ENCODE data around the gene FCHO2.

Gene FCHO2

DNA sequence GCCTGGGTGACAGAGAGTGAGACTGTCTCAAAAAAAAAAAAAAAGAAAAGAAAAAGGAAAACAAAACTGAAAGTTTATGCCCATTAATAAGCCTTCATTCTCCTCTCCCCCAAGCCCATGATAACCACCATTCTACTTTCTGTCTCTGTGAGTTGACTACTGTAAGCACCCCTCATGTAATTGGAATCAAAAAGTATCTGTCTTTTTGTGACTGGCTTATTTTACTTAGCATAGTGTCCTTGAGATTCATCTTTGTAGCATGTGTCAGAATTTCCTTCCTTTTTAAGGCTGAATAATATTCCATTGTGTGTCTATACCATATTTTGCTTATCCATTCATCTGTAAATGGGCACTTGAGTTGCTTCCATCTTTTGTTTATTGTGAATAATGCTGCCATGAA, 150.5 kb downstream of the FCHO2 start:
- no peak for DNase-seq (ENCODE audit: low spot score)
- TF ChIP-seq CTCF (IDR thresholded peaks at IDR 0.05): no peak
- no peak overlapping the region for H3K4me3 ChIP-seq
- H3K27ac ChIP-seq: no peak overlapping the region

GRCh38 chr5:73110190-73110589, 154.3 kb downstream of the FCHO2 start:
- DNase-seq (ENCODE audit: low spot score): no peak
- Histone ChIP-seq H3K27ac (no peak overlapping the region), H3K4me3 (no peak overlapping the region)
- TF ChIP-seq CTCF (IDR thresholded peaks at IDR 0.05): no peak

- DNase-seq (ENCODE audit: low spot score): no peak
- H3K27ac ChIP-seq: no peak overlapping the region
- no peak overlapping the region for H3K4me3 ChIP-seq
- TF ChIP-seq CTCF (IDR thresholded peaks at IDR 0.05): no peak
These were observed 155.7 kb downstream of the FCHO2 start for GRCh38 chr5:73111536-73111935.

DNA sequence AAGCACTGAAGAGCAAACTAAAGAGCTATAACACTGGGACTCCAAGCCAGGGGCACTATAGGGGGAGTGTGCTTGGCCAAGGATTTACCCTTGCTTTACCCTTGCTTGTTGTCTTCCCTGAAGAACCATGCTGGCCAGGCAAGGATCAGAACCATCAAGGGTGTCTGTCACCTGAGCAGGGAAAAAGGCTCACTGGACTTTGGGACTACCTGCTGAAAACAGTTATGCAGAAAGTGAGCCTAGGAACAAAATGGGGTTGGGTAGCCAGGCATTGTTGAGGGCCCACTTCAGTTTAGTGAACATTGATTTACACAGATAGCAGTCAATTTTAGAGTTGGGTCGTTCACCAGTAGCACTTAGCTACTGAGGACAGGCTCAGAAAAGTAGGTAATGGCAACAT, 156.5 kb downstream of the FCHO2 start:
- TF ChIP-seq CTCF (IDR thresholded peaks at IDR 0.05): no peak
- Histone ChIP-seq H3K4me3 (no peak overlapping the region), H3K27ac (no peak overlapping the region)
- no peak for DNase-seq (ENCODE audit: low spot score)

GRCh38 chr5:73114044-73114688, 158.3 kb downstream of the FCHO2 start:
- H3K4me3 ChIP-seq: no peak overlapping the region
- TF ChIP-seq CTCF (IDR thresholded peaks at IDR 0.05): no peak
- DNase-seq (ENCODE audit: low spot score): no peak
- no peak overlapping the region for H3K27ac ChIP-seq

- TF ChIP-seq CTCF (IDR thresholded peaks at IDR 0.05): no peak
- no peak for DNase-seq (ENCODE audit: low spot score)
- Histone ChIP-seq H3K27ac (no peak overlapping the region), H3K4me3 (no peak overlapping the region)
These were observed 159.7 kb downstream of the FCHO2 start for GRCh38 chr5:73115399-73116051.

- DNase-seq (ENCODE audit: low spot score): no peak
- Histone ChIP-seq H3K4me3 (no peak overlapping the region), H3K27ac (no peak overlapping the region)
- no peak for TF ChIP-seq CTCF (IDR thresholded peaks at IDR 0.05)
These were observed 160.7 kb downstream of the FCHO2 start for GRCh38 chr5:73116506-73116905.
